HG02970 (cell line): ENCODE results near the gene SUCNR1.
"Not testable (repeated sequence)": the region's sequence is repeated elsewhere in the genome, so short reads cannot be mapped to it uniquely, and the experiment has no call there.

Source experiments
- ATAC-seq: cut with Tn5 transposase; IDR thresholded peaks from one replicate; pipeline ENCODE4 v1.9.1; 2021; ENCODE audit warnings: mild to moderate bottlenecking, moderate library complexity, moderate number of reproducible peaks; ENCODE audit not compliant: unreplicated experiment, low FRiP score

SUCNR1 gene, protein sequence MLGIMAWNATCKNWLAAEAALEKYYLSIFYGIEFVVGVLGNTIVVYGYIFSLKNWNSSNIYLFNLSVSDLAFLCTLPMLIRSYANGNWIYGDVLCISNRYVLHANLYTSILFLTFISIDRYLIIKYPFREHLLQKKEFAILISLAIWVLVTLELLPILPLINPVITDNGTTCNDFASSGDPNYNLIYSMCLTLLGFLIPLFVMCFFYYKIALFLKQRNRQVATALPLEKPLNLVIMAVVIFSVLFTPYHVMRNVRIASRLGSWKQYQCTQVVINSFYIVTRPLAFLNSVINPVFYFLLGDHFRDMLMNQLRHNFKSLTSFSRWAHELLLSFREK

DNA sequence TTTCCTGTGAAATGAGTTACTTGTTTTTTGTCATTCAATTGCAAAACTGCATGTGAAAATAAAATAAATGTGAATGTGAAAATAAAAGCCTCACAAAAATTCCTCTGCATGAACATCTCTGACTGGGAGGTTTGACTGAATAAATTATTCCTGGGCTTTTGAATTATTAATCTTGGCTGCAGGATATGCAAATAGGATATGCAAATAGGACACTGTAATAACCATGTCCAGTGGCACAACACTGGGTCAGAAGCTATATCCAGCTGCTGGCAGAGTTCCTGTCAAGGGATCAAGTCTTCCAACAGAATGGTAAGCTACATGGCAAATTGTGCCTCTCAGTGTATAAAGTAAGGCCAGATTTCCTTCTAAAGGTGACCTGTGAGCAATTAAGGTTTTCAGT is at the start of gene SUCNR1:
Gene SUCNR1 (plus strand): TSS at position 246 of the 400 bp plus-strand sequence. CDS start 6,250 bp downstream, outside the sequence.
- ATAC-seq = no peak

GRCh38 chr3:151827816-151828215 is 45.6 kb upstream of the SUCNR1 start:
- ATAC-seq = no peak

- no peak for ATAC-seq
Observed at GRCh38 chr3:151835751-151836525, 37.5 kb upstream of the SUCNR1 start.

DNA sequence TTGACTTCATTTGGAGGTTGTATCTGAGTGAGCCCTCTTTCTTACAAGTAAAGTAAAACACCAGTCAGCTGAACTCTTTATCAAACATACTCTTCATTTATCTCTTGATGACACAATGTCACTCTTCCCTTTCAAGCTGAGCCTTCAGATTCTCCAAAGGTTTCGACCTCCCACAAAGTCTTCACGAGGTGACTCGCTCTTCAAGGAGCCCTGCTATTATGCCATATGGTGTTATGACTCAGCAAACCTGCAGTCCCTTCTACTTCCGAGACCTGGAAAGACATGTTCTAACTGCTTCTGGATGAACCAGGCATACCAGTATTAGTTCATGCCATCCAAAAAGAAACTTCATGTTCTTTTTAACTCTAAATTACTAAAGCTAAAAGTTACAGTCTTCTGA is 36.4 kb upstream of the SUCNR1 start:
- no peak for ATAC-seq

- no peak for ATAC-seq
Observed at GRCh38 chr3:151838574-151839312, 34.7 kb upstream of the SUCNR1 start.

DNA sequence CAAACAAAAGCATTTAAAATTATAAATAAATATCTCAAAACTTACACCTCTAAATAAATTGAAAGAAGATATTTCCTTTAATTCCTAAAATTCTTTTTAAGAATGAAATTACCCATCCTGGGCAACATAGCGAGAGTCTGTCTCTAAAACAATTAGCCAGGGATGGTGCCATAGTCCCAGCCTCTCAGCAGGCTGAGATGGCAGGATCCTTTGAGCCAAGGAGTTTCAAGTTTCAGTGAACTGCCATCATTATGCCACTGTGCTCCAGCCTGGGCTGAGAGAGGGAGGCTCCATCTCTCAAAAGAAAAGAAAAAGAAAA is 34.2 kb upstream of the SUCNR1 start:
- ATAC-seq = no peak

DNA sequence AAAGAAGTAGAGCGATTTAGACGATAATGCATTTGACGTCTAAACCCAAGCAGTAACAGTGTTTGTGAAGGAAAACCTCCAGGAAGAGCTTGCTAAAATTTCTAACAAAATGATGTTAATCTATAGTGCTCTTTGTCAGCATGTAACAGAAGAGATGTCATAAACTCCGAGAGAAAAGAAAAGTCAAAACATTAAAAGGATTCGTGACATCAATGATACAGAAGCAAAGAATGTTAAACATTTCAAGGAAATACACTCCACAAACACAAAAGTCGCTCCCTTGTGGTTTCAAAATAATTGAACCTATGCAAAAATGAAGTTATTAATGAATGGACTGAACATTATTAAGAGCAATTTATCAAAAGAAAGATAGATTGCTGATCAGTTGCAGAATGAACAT is 31.6 kb upstream of the SUCNR1 start:
- no peak for ATAC-seq

DNA sequence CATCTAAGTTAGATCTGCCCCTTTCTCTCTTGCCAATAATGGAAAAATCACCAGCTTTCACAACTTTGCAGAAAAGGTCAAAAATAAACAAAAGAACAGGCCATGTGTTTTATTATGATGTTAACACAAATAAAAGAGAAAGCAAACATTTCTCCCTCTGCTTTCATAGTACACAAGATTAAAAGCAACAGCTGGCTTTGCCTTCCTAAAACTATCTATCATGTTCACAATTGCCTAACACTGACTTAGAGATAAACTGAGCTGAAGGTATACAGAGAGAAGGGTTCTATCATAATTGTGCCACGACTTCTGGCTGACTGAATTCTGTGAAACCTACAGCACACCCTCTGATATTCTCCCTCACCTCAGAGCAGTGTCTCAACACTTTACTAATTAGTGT is 30.2 kb upstream of the SUCNR1 start:
- ATAC-seq = no peak

- ATAC-seq = no peak
Observed at GRCh38 chr3:151845306-151845905, 28.0 kb upstream of the SUCNR1 start.

DNA sequence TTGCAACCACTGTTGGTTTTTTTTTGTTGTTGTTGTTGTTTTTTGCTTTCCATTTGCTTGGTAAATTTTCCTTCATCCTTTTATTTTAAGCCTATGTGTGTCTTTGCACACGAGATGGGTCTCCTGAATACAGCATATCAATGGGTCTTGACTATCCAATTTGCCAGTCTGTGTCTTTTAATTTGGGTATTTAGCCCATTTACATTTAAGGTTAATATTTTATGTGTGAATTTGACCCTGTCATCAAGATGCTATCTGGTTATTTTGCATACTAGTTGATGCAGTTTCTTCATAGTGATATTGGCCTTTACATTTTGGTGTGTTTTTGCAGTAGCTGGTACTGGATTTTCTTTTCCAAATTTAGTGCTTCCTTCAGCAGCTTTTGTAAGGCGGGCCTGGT is 23.4 kb upstream of the SUCNR1 start:
- not testable (repeated sequence) for ATAC-seq

DNA sequence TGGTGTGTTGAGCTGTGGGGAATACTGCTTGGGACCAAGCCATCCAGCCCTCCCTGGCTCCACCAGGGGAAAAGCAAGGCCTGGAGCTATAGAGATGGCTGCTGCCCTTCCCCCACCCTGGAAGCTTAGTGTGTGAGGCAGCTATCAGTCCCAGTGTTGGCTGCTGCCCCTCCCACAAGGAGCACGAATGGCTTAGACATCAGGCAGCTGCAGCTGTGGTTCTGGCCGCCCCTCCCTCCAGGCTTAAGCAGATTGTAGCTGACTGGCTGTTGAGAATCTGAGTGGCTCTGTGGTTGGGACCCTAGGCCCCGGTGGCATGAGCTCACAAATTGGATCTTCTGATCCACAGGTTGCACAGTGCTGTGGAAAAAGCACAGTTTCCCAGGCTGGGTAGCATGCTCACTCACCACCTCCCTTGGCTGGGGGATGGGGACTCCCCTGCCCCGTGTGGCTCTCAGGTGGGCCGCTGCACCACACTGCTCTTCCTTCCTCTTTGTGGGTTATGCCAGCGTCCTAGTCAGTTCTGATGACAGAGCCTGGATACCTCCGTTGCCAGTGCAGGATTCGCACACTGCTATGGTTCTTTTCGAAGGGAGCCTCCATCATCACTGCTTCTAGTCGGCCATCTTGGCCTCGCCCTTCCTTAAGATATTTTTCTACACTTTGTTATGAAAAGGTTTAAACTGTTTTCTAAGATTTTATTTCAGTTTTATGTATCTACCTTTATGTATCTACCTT is 21.2 kb upstream of the SUCNR1 start:
- no peak for ATAC-seq

DNA sequence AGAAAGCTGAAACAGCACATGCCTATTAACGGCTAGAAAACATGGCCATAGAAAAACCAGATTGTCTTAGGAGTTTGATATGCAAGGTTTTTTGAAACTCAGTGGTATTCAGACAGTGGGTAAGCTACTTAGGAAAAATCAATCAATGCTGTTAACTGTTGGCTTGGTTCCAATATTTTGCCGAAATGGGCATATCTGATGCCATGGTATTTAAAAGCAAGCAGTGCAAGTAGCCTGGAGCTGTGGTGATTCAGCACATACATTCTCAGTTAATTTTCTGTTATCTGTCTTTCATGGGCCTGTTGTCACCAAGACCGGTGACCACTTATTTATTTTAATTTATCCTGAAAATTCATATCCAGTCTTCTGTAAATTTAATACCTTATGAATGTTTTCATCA is 17.3 kb upstream of the SUCNR1 start:
- ATAC-seq = no peak

- ATAC-seq = no peak
Observed at GRCh38 chr3:151856641-151857040, 16.8 kb upstream of the SUCNR1 start.

DNA sequence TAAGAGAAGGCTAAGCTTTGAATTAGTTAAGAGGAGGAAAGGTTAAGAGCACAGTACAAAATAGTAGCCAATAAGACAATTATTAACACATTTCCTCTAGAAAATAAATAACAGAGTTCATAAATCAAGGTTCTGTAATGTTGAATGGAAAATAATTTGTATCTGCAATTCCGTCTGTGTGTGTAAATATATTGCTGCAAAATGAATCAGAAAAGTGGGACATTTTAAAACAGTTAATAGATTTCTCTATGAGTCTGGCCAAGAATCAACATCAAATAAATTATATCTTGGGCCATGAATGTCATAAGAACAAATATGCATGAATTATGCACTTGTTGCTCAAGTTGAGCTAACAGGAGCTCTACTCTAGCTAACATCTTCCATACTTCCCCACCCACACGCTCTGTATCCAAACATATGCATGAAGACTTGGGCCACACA is 14.2 kb upstream of the SUCNR1 start:
- no peak for ATAC-seq

DNA sequence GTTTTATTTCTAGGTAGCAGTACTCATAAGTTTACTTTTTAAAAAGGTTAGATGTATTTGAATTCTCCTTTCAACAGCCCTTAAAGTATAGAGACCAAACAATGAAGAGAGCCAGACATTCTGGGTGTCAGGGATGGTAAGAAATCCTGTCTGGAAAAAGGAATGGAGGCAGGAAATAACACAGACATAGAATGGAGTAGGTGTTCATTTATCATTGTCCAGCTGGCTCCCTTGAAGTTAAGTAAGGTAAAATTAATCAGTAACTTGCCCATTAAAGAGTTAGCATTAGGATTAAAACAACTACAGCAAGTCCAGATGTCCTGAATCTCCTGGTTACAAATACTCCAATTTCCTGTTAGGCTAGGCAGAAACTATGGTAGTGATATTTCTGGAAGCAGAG is 13.5 kb upstream of the SUCNR1 start:
- no peak for ATAC-seq

DNA sequence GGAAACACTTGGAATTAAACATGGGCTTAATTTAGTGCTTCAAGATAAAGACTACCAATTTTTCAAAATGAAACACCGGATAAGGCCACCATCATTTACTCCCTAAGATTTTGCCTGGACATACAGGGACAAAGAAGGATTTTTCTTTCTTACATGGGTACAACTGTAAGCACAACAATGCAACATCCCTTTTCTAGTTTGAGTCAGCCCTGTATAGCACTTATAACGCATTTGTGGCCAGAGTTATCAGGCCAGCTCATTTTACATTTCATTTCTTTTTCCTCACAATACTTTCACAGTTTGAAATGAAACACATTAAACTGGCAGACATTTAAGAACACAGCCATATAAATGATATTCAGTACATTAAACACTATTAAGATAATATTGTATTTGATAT is 9.8 kb upstream of the SUCNR1 start:
- no peak for ATAC-seq

GRCh38 chr3:151864423-151865101 is 8.9 kb upstream of the SUCNR1 start:
- ATAC-seq = no peak

DNA sequence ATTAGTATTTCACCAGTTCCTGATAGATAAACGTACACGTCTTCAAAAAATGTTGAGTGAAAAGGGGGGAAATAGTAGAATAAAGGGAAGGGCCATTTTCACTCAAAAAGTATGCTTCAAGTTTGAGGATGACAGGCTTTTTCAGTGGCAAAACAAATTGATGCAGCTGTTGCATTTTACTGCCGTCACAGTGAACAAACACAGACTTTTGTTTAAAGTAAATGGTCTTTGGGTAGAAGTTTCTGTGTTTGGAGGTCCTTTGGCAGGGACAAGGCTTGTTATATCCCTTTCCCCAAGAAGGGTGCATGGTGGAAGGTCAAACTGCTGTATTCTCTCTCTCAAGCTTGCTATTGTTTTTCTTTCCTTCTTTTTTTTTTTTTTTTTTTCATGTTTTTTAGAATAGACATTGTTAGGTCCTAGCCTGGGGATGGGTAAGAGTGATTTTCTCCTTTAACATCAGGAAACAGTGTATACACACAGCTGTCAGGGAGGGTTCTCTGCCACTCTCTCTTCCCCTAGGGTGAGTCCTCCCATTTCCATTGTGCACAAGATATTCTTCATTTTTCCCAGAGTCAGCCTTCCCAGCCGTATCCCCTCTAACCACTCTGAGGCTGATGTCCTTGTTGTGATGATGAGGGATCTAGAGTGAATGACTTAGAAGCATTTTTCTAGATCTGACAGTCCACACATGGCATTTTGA is 6.6 kb upstream of the SUCNR1 start:
- no peak for ATAC-seq

DNA sequence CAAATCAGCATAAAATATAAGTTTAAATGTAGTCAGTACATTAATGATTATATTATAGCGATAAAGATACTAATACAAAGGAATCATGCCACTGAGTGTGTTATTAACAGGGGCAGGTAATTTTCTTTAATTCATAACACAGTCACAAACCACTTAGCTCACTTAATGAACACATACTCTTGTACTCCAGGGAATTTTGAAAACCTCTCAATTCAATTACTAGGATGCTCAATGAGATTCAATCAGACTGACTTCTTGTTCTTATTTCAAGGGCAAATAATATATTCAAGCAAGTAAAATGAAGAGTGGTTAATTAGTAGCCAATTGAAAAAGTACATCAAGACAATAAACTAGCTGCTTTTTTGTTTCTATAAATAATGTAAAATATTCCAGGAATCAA is 5.8 kb upstream of the SUCNR1 start:
- no peak for ATAC-seq
